ENCODE results near the gene NFYC.

- TF ChIP-seq, protein P1, sequence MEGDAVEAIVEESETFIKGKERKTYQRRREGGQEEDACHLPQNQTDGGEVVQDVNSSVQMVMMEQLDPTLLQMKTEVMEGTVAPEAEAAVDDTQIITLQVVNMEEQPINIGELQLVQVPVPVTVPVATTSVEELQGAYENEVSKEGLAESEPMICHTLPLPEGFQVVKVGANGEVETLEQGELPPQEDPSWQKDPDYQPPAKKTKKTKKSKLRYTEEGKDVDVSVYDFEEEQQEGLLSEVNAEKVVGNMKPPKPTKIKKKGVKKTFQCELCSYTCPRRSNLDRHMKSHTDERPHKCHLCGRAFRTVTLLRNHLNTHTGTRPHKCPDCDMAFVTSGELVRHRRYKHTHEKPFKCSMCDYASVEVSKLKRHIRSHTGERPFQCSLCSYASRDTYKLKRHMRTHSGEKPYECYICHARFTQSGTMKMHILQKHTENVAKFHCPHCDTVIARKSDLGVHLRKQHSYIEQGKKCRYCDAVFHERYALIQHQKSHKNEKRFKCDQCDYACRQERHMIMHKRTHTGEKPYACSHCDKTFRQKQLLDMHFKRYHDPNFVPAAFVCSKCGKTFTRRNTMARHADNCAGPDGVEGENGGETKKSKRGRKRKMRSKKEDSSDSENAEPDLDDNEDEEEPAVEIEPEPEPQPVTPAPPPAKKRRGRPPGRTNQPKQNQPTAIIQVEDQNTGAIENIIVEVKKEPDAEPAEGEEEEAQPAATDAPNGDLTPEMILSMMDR (conservative IDR thresholded peaks at IDR 0.05; ENCODE audit: low read depth, low read length), result no peak
- no peak for TF ChIP-seq EZH2 (IDR thresholded peaks at IDR 0.05; ENCODE audit: borderline replicate concordance, low read depth, low read length, poor library complexity, severe bottlenecking)
These were observed 92.8 kb downstream of the NFYC start for GRCh38 chr1:40784141-40784770.
